Anterior cingulate cortex (tissue), 58 donors: ENCODE measurements around the gene CST6.
A peak's percentile ranks its signal among the peaks of the same experiment; 100 is the strongest.
"Not testable (repeated sequence)": the region's sequence is repeated elsewhere in the genome, so short reads cannot be mapped to it uniquely, and the experiment has no call there.

Source experiments
- DNase-seq, 58 donors: peaks; one replicate each; lab custom pipeline; 2025; lab: John Stamatoyannopoulos, UW

The CST6 gene

GRCh38 chr11:65982824-65983588 is 28.8 kb upstream of the CST6 start:
- DNase-seq = no peak

GRCh38 chr11:65983589-65983987 is 28.2 kb upstream of the CST6 start:
- no peak for DNase-seq

DNA sequence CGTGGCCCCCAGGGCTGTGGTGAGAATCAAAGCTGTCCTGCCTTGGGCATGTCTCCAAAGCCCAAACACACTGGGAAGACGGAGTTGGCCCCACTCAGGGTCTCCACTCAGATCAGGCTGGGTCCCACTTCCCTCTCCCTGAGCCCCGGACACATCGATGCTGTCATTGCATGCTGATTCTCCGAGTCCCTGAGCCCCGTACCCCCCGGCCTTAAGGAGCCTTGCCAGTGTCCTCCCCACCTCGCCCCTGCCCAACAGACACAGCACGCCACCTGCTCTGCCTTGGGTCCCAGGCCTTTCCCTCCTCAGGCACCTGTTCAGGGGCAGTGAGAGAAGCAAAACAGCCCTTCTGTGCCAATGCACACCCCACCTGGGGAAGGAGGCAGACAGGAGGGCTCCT is 24.5 kb upstream of the CST6 start:
- DNase-seq = no peak

- peak in 57 of 58 donors; percentile 13 to 92 (median 80) for DNase-seq
Measured at GRCh38 chr11:65988791-65989592, 22.8 kb upstream of the CST6 start.

- DNase-seq = no peak
Measured at GRCh38 chr11:65992056-65992455, 19.8 kb upstream of the CST6 start.

DNA sequence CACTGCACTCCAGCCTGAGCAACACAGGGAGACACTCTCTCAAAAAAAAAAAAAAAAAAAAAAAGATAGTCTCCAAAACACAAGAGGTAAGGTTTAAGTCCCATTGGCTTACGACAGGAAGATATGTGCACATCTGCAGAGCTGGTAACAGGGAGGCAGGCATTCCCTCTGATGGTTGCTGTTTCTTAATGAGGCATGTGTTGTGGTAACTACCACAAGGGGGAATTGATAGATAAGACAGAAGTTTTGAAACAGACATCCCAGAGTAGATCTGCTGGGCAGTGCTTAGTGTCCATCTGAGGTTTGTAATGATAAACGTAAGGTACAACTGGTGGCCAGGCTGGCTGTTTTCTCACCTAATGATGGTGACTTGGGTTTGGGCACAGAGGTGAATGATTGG is 14.5 kb upstream of the CST6 start:
- no peak for DNase-seq

DNA sequence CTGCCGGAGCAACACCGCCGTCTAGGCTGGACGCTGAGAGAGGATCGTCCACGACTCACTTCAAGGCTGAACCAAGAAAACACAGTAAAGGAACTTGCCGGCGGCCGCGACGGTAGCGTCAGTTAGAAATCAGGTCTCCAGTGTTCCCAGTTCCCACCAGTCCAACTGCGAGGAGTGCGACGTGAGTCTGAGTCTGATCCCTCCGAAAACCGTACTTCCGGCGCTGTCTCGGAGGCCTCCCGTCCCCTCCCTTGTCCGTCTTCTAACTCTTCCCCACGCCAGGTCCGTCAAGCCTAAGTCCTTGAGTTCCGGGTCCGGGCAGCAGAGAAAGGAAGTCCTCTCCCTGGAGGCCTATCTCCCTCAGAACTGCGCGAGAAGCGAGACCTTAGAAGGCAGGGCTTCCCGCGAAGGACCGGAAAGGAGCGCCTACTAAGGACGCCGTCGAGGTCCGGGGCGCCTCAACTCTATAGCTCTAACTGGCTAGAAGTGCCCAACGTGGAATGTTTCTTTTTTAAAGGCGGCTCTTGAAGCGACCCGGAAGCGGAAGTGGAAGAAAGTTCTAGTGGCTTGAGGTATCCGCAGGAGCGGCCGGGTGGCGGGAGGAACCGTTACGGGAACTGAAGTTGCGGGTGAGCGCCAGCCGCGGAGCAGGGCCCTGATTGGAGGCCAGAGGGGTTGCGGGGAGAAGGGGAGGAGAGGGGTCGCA is 9.7 kb upstream of the CST6 start, which contains the start of the genes BANF1 and EIF1AD:
Gene BANF1, plus strand, starts transcription at position 562 of the 706 bp plus-strand sequence. CDS start 748 bp downstream, outside the sequence.
Gene EIF1AD, minus strand, starts transcription at position 216 of the 706 bp plus-strand sequence. CDS start 1,768 bp downstream, outside the sequence.
- peak; percentile 72 to 100 (median 97) for DNase-seq

- peak in 19 of 58 donors; percentile 32 to 81 (median 67) for DNase-seq
Measured at GRCh38 chr11:66002648-66003225, 9.1 kb upstream of the CST6 start.

- no peak for DNase-seq
Measured at GRCh38 chr11:66003291-66003690, 8.5 kb upstream of the CST6 start.

DNA sequence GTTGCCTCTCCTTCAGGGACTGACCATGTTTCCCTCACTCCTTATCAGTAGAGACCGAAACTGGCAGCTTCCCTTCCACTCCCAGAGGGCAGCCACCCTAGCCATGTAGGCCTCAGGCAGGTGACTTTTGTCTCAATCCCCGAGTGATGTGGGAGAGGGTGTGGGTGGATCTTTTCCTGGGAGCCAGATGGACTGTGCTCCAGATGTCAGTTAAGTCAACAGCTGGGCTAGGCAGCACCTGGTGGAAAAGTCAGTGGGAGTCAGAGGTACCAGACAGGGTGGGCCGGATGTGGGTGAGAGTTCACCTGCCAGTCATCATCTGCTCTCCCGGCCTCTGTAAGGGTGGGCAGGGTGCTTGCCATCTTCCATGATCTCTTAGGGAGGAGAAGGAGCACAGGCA is 7.6 kb upstream of the CST6 start:
- DNase-seq = no peak

GRCh38 chr11:66006134-66006890 is 5.5 kb upstream of the CST6 start:
- no peak for DNase-seq

- DNase-seq = no peak
Measured at GRCh38 chr11:66006891-66007176, 5.0 kb upstream of the CST6 start.

GRCh38 chr11:66007201-66007634 is 4.6 kb upstream of the CST6 start:
- no peak for DNase-seq

GRCh38 chr11:66008095-66008467 is 3.7 kb upstream of the CST6 start:
- DNase-seq = no peak

- DNase-seq = no peak
Measured at GRCh38 chr11:66008468-66009101, 3.2 kb upstream of the CST6 start.

DNA sequence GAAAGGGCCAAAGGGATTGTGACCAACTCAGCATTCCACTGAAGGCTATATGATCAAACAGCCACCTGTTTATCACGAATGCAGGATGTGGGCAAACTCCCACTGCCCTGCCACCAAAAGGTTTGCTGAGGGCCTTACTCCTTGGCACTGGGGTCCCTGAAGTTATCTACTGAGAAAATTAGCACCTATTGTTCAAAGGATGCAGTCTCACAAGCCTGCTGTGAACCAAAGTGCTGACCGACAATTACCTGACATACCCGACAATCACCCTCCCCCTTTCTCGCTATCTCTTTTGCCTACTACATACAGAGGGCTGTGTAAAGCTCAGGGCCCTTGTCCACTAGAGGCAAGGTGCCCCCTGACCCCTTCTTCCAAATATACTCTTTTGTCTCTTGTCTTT is 1.8 kb upstream of the CST6 start:
- DNase-seq = not testable (repeated sequence)

DNA sequence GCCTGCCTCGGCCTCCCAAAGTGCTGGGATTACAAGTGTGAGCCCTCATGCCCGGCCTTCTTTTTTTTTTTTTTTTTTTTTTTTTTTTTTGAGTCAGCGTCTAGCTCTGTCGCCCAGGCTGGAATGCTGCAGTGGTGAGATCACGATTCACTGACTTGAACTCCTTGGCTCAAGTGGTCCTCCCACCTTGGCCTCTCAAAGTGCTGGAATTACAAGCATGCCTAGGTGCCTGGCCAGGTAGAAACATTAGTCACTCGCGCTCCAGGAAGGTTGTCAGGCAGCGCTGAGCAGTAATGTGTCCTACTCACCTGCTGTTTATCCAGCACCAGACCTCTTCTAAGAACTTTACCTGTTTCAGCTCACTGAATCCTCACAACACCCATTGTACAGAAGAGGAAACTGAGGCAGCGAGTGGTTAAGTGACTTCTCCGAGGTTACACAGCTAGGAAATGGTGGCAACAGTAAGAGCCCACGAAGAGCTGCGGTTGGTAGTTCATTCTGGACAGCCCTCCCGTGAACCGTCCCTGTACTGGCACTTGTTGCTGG is 496 bp upstream of the CST6 start:
- DNase-seq = no peak

DNA sequence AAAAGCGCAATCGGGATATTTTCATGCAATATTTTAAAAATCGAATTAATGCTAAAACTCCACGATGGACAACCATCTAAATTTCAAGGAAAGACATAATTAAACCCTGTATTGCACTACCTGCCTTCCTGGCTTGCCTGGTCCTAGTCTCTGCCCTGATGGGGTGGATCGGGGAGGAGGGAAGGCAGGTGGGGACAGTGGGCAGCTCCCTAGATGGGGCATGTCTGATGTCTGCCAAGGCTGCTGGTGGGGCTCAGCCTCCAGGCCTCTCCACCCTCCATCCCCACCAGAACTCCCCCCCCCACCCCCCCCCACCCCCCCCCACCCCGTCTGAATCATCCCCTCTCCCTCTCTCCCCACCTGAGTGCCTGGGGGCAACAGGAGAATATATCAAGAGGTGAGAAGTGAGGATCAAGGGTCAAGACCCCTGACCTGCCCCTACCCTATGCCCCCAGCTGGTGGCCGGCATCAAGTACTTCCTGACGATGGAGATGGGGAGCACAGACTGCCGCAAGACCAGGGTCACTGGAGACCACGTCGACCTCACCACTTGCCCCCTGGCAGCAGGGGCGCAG is 650 bp downstream of the CST6 start:
- no peak for DNase-seq
